Heart right ventricle (tissue), 16 donors: ENCODE data around the gene SLC22A8. TPM values are rescaled to one million over a fixed set of nuclear protein-coding genes. Genes with fewer than 3 reads are reported as not detected.

Source experiments
- ATAC-seq, 8 donors: fragments of 200-7000 bp; cut with Tn5 transposase; one replicate each; pipeline ENCODE4 v1.9.1; 2020; ENCODE audit warnings: mild to moderate bottlenecking in 8 of 8, moderate library complexity in 8 of 8, moderate number of reproducible peaks in 1 of 8
- DNase-seq, 2 donors: peaks; one replicate each; pipeline ENCODE4 v3.0.0-alpha.2; 2020
- H3K27ac ChIP-seq, 10 donors: fragments of 200-600 bp; sonication (generic) in 2 of 10; one replicate each; pipeline versions ENCODE4 v1.5.0 to v1.8.0; 2020 to 2022; ENCODE audit warnings: mild to moderate bottlenecking in 3 of 10
- H3K27me3 ChIP-seq, 7 donors: fragments of 200-600 bp; one replicate each; pipeline ENCODE4 v1.8.0; 2021 to 2022; ENCODE audit warnings: mild to moderate bottlenecking in 2 of 7
- H3K36me3 ChIP-seq, 9 donors: fragments of 200-600 bp; sonication (generic) in 1 of 9; one replicate each; pipeline versions ENCODE4 v1.5.0 to v1.8.0; 2020 to 2022; ENCODE audit warnings: mild to moderate bottlenecking in 2 of 9
- H3K4me1 ChIP-seq, 9 donors: fragments of 200-600 bp; sonication (generic) in 1 of 9; one replicate each; pipeline versions ENCODE4 v1.5.0 to v1.8.0; 2020 to 2022; ENCODE audit warnings: mild to moderate bottlenecking in 4 of 9
- H3K4me3 ChIP-seq, 10 donors: fragments of 200-600 bp; sonication (generic) in 2 of 10; one replicate each; pipeline versions ENCODE4 v1.5.0 to v1.8.0; 2020 to 2022; ENCODE audit warnings: mild to moderate bottlenecking in 7 of 10, moderate library complexity in 2 of 10
- H3K9me3 ChIP-seq, 11 donors: fragments of 200-600 bp in 10 of 11; sonication (generic) in 2 of 11; one replicate each; pipeline versions ENCODE4 v1.5.0 to v1.8.0; 2013 to 2022; ENCODE audit warnings: mild to moderate bottlenecking in 2 of 11, control low read depth in 1 of 11, moderate library complexity in 1 of 11
- WGBS, 2 donors: extraction: QIAGEN DNeasy Blood & Tissue Kit; methylation state at CpG; one replicate each; pipeline ENCODE4 v1.1.7; 2013; ENCODE audit warnings: inconsistent platforms in 1 of 2; 5-methylcytosine and 5-hydroxymethylcytosine counted together
- intact Hi-C, 10 donors: fragments of 100-400 bp; cut with DNase I; formaldehyde crosslinking; loops; one replicate each; pipeline versions ENCODE4 v1.11.1 to v1.14.2; 2022
- polyA plus RNA-seq, 2 donors: library from polyadenylated mRNA; stranded (reverse); fragments of 200-250 nt; gene quantifications; one replicate each; pipeline ENCODE4 v1.2.3, GENCODE V29; 2013
- total RNA-seq, 10 donors: library from RNA; stranded (reverse); fragmentation: NEBNext Ultra II Directional in 3 of 10; extraction: Animal tissue kit (Norgen Biotek cat#: 25700) in 3 of 10; gene quantifications; one replicate each; pipeline versions ENCODE4 v1.2.1 to v1.2.4, GENCODE V29; 2021 to 2023
- TF ChIP-seq, protein P1 (sequence below), 9 donors: fragments of 200-600 bp; sonication (generic) in 2 of 9; IDR thresholded peaks; one replicate each; pipeline versions ENCODE4 v1.5.0 to v1.8.0; 2021 to 2022; ENCODE audit warnings: antibody characterized with exemption in 9 of 9, mild to moderate bottlenecking in 5 of 9, moderate library complexity in 1 of 9
- donor health status: Arrhythmogenic right ventricular cardiomyopathy.
- donor health status: ischemic (EF 13 %, LVEDD 7.1; RV severe dilation, severe dysfunction).
- donor health status: healthy with polysubstance abuse.
- donor health status: DM: no; HTN: yes; CAD: no.
- donor health status: DM: no; HTN: no; CAD: no.
- donor health status: ischemic (EF 25% LVEDD 6.9; RV normal size, moderate dysfunction).
- donor health status: ischemic (EF 25% LVEDD 5.7; RV mildly dilated, moderate dysfunction).
- donor health status: healthy.
- donor health status: DM: yes; HTN: yes; CAD: no.
- donor health status: Ischemic cardiomyopathy.
- donor health status: ischemic (EF 35%, LVEDD 5.7; RV mildly dilated, moderate dysfunction).
- donor health status: nonischemic (EF 11% LVEDD 7.7; RV severe dilation, severe dysfunction).
- donor health status: DM: yes; HTN: yes; CAD: no.
- donor health status: PGD.
- donor health status: ischemic (EF 29% LVEDD 5.4; RV normal size, mild dysfunction).
- donor health status: nonischemic (EF 23%, LVEDD 6.1; RV moderate dilation, normal function).

Gene SLC22A8
- total and polyA plus RNA-seq, 12 donors, result not detected

DNA sequence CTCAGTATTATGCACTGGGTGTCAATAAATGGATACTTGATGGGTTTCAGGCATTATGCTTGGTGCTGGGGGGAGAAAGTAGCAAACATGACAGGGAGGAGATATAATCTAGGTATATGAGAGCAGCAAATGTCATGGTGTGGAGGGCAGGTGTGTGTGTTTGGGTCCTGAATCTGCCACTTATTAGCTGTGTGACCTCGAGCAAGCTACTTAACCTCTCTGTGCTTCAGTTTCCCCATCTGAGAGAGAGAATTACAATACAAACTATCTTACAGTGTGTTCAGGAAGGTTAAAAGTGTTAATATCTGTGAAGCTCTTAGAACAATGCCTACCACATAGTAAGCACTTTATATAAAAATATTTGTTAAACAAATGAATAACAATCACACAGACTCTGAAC, 2.8 kb downstream of the SLC22A8 start:
- 86 to 100% methylated on average over 1 of the region's 1 CpG for WGBS, 2 donors
- intact Hi-C loops, result no loop called here
- no peak overlapping the region for H3K4me3 ChIP-seq
- DNase-seq (no peak), ATAC-seq (no peak)
- H3K9me3 ChIP-seq, result no peaks in the 10 kb centered on the region
- no peaks in the 10 kb centered on the region for H3K36me3 ChIP-seq
- TF ChIP-seq, protein P1, sequence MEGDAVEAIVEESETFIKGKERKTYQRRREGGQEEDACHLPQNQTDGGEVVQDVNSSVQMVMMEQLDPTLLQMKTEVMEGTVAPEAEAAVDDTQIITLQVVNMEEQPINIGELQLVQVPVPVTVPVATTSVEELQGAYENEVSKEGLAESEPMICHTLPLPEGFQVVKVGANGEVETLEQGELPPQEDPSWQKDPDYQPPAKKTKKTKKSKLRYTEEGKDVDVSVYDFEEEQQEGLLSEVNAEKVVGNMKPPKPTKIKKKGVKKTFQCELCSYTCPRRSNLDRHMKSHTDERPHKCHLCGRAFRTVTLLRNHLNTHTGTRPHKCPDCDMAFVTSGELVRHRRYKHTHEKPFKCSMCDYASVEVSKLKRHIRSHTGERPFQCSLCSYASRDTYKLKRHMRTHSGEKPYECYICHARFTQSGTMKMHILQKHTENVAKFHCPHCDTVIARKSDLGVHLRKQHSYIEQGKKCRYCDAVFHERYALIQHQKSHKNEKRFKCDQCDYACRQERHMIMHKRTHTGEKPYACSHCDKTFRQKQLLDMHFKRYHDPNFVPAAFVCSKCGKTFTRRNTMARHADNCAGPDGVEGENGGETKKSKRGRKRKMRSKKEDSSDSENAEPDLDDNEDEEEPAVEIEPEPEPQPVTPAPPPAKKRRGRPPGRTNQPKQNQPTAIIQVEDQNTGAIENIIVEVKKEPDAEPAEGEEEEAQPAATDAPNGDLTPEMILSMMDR (IDR thresholded peaks at IDR 0.05), result no peak
- H3K27ac ChIP-seq, result no peak overlapping the region
- peaks cover 0 to 29% (median 0%) of the 10 kb centered on the region in 7 donors for H3K27me3 ChIP-seq
- peaks cover 0 to 19% (median 0%) of the 10 kb centered on the region in 9 donors for H3K4me1 ChIP-seq

DNA sequence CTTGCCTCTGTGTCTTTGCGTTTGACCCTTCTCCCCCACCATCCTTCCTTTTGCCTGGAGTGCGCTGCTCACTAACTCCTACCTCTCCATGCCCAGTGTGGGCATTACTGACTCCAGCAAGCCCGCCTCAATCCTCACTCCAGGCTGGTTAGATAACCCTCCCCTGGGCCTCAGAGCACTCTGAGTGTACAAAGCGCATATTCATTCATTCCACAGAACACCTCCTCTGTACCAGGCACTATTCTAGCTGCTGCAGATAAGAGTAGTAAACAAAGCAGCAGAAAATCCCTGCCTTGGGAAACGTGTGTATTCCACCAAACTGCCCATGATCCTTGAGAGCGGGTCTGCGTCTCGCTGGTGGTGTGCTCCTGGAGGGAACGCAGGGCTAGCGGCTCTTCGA, 3.2 kb downstream of the SLC22A8 start:
- TF ChIP-seq, protein P1 (IDR thresholded peaks at IDR 0.05), result no peak
- no peak for ATAC-seq
- Histone ChIP-seq H3K27me3 (peaks cover 0 to 25% (median 0%) of the 10 kb centered on the region in 7 donors), H3K36me3 (no peaks in the 10 kb centered on the region), H3K9me3 (no peaks in the 10 kb centered on the region), H3K4me1 (peaks cover 0 to 21% (median 0%) of the 10 kb centered on the region in 9 donors), H3K27ac (no peak overlapping the region), H3K4me3 (no peak overlapping the region)
- intact Hi-C loops, result no loop called here
- WGBS, 2 donors, result 69 to 71% methylated on average over 11 of the region's 11 CpGs
- no peak for DNase-seq

DNA sequence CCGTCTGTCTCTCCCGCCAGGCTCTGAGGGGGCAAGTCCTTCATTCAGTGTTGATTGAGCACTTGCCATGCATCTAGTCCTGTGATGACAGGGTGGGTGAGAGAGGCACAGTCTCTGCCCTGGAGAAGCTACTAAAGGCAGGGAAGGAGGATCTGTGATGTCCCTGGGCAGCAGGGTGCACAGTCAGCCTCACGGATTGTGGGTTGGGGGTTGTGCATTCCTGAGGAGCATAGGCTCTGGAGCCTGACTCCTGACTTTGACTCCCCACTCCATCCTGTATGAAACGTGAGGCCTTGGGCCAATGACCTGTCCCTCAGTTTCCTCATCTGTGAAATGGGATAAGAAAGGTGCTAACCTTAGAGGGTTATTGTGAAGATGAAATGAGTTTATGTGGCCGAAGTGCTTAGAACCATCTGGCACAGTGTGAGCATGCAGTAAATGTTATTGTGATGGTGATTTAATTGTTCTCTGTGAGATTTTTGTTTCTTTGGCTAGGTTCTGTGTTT, 4.7 kb downstream of the SLC22A8 start:
- ATAC-seq (no peak), DNase-seq (no peak)
- H3K27ac ChIP-seq, result no peak overlapping the region
- H3K9me3 ChIP-seq, result no peaks in the 10 kb centered on the region
- WGBS, 2 donors, result 78 to 91% methylated on average over 5 of the region's 5 CpGs
- no peak overlapping the region for H3K4me3 ChIP-seq
- peaks cover 0 to 8% (median 0%) of the 10 kb centered on the region in 9 donors for H3K4me1 ChIP-seq
- TF ChIP-seq, protein P1 (IDR thresholded peaks at IDR 0.05), result no peak
- peaks cover 0 to 18% (median 0%) of the 10 kb centered on the region in 7 donors for H3K27me3 ChIP-seq
- no peaks in the 10 kb centered on the region for H3K36me3 ChIP-seq
- intact Hi-C loops, result no loop called here

DNA sequence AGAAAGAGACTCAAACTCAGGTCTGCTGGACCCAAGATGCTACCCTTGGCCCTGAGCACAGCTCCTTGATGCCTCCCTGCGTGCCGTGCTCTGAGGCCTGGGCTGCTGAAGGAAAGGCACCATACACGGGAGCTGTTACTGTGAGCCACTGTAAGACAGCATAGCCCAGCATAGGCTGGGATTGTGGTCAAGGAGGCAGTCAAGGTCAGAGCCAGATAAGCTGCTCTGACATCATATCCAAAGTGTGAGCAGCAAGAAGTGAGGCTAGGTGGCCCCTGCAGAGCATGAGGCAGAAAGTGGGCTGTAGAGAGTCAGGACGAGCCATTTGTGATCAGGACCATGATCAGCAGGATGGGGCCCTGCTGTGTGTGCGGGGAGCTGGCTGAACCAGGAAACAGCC, 7.7 kb downstream of the SLC22A8 start:
- Histone ChIP-seq H3K36me3 (no peaks in the 10 kb centered on the region), H3K27ac (no peak overlapping the region), H3K27me3 (no peaks in the 10 kb centered on the region), H3K9me3 (no peaks in the 10 kb centered on the region), H3K4me3 (no peak overlapping the region), H3K4me1 (peaks cover 0 to 7% (median 0%) of the 10 kb centered on the region in 9 donors)
- no peak for DNase-seq
- ATAC-seq, result peak in 6 of 8 donors; percentile 64 to 85 (median 74)
- WGBS, 2 donors, result 61 to 72% methylated on average over 5 of the region's 5 CpGs
- intact Hi-C loops, result loop anchor here in 1 of 10 donors (10.0 kb wide), 1 partner anchor 493 kb away; no protein-coding TSS in a partner anchor
- TF ChIP-seq, protein P1 (IDR thresholded peaks at IDR 0.05), result no peak
